Stimulated activated CD4-positive, alpha-beta T cell treated with anti-CD3 and anti-CD28 coated beads, Interleukin-4, amount 100 ng/mL, for 48 hours (primary cell): ENCODE results near the gene RALY.
A peak's percentile ranks its signal among the peaks of the same experiment; 100 is the strongest.
"Not testable (repeated sequence)": the region's sequence is repeated elsewhere in the genome, so short reads cannot be mapped to it uniquely, and the experiment has no call there.

ENCODE experiments used
- DNase-seq, 2 donors: peaks; one replicate each; pipeline ENCODE4 v3.0.0-alpha.2; 2020; ENCODE audit warnings: low read depth in 2 of 2

The RALY gene

GRCh38 chr20:34015401-34016335, 22.0 kb downstream of the RALY start:
- no peak for DNase-seq

GRCh38 chr20:34016736-34017135, 23.0 kb downstream of the RALY start:
- DNase-seq, result no peak

- DNase-seq, result no peak
Measured at GRCh38 chr20:34017610-34018009, 23.9 kb downstream of the RALY start.

GRCh38 chr20:34018166-34018565, 24.5 kb downstream of the RALY start:
- no peak for DNase-seq

GRCh38 chr20:34022151-34022838, 28.6 kb downstream of the RALY start:
- DNase-seq, result no peak

- DNase-seq, result no peak
Measured at GRCh38 chr20:34022839-34023234, 29.1 kb downstream of the RALY start.

GRCh38 chr20:34023937-34024722, 30.4 kb downstream of the RALY start:
- no peak for DNase-seq

- DNase-seq, result no peak
Measured at GRCh38 chr20:34024723-34025351, 31.1 kb downstream of the RALY start.

- not testable (repeated sequence) for DNase-seq
Measured at GRCh38 chr20:34028013-34028412, 34.3 kb downstream of the RALY start.

- no peak for DNase-seq
Measured at GRCh38 chr20:34029415-34029814, 35.7 kb downstream of the RALY start.

- no peak for DNase-seq
Measured at GRCh38 chr20:34030456-34030855, 36.7 kb downstream of the RALY start.

GRCh38 chr20:34033903-34034302, 40.2 kb downstream of the RALY start:
- no peak for DNase-seq

GRCh38 chr20:34037121-34037520, 43.4 kb downstream of the RALY start:
- DNase-seq, result peak; percentile 34 to 43

GRCh38 chr20:34037767-34038166, 44.1 kb downstream of the RALY start:
- DNase-seq, result no peak

- DNase-seq, result no peak
Measured at GRCh38 chr20:34040300-34040995, 46.7 kb downstream of the RALY start.

GRCh38 chr20:34041226-34041625, 47.5 kb downstream of the RALY start:
- DNase-seq, result no peak

- no peak for DNase-seq
Measured at GRCh38 chr20:34042262-34042661, 48.6 kb downstream of the RALY start.

GRCh38 chr20:34043025-34043424, 49.3 kb downstream of the RALY start:
- no peak for DNase-seq

GRCh38 chr20:34045294-34045693, 51.6 kb downstream of the RALY start:
- no peak for DNase-seq

- no peak for DNase-seq
Measured at GRCh38 chr20:34045930-34046725, 52.4 kb downstream of the RALY start.
